ENCODE data around the gene RRP15.

- TF ChIP-seq CTCF (IDR thresholded peaks at IDR 0.05 in 4 of 5, conservative IDR thresholded peaks at IDR 0.05 in 1 of 5): no peak
- TF ChIP-seq POLR2A (IDR thresholded peaks at IDR 0.05): no peak
Measured at GRCh38 chr1:218382261-218382660, 97.2 kb downstream of the RRP15 start.

Data from gastrocnemius medialis (tissue), 4 donors.